ENCODE results near the gene ROR2. TPM values are rescaled to one million over a fixed set of nuclear protein-coding genes. Genes with fewer than 3 reads are reported as not detected.
"Not testable (repeated sequence)": the region's sequence is repeated elsewhere in the genome, so short reads cannot be mapped to it uniquely, and the experiment has no call there.

The ROR2 gene
- total and polyA plus RNA-seq, 2 of the 8 experiments (the other 6 are each of a cell fraction or from before 2014, with no cell fraction given), result 2.7 to 4.3 TPM

DNA sequence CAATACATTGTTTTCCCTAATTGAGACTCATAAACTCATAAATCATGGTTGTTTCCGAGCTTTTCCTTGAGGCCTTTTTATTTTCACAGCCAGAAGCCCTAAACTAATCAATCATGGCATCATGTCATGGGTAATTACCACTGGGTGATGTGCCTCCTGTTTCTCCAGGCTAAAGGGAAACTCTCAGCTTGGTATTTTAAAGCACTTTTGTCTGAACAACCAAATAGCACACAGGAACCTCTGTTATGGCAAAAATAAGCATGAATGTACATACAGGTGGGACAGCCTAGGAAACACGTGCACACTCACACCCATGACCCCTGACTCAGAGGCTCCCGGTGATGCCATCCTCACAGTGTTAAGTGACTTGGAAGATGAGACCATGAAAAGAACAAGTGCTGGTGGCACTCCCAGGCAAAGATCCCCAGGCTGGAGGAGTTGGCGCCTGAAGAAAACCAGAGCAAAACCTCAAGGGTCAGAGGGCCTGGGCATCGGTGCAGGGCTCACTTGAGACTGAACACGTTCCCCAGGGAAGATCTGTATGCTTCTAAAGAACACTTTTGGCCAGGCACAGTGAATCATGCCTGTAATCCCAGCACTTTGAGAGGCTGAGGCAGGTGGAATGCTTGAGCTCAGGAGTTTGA lies 154.3 kb downstream of the ROR2 start (continued):
- TF ChIP-seq, protein P1, sequence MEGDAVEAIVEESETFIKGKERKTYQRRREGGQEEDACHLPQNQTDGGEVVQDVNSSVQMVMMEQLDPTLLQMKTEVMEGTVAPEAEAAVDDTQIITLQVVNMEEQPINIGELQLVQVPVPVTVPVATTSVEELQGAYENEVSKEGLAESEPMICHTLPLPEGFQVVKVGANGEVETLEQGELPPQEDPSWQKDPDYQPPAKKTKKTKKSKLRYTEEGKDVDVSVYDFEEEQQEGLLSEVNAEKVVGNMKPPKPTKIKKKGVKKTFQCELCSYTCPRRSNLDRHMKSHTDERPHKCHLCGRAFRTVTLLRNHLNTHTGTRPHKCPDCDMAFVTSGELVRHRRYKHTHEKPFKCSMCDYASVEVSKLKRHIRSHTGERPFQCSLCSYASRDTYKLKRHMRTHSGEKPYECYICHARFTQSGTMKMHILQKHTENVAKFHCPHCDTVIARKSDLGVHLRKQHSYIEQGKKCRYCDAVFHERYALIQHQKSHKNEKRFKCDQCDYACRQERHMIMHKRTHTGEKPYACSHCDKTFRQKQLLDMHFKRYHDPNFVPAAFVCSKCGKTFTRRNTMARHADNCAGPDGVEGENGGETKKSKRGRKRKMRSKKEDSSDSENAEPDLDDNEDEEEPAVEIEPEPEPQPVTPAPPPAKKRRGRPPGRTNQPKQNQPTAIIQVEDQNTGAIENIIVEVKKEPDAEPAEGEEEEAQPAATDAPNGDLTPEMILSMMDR (IDR thresholded peaks at IDR 0.05; ENCODE audit: control extremely low read depth in 1 of 3, insufficient read depth in 1 of 3, low read depth in 1 of 3, low read length in 3 of 3), result no peak

DNA sequence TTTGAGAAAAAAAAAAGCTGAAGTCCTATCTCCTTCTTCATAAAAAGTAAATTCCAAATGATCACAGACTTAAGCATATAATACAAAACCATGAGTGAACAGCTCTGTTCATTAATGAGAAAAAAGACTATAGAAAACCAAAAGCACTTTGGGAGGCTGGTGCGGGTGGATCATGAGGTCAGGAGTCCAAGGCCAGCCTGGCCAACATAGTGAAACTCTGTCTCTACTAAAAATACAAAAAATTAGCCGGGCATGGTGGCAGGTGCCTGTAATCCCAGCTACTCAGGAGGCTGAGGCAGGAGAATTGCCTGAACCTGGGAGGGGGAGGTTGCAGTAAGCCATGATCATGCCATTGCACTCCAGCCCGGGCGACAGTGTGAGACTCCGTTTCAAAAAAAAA lies 156.7 kb downstream of the ROR2 start:
- H2AK5ac ChIP-seq (ENCODE audit: low read depth, low read length); H3K14ac ChIP-seq (ENCODE audit: insufficient read length); DNase-seq (ENCODE audit: low read depth in 1 of 2, low spot score in 2 of 2); H2BK120ac ChIP-seq (replicated peaks; ENCODE audit: low read depth, low read length); FAIRE-seq; H3K4me2 ChIP-seq (ENCODE audit: insufficient read depth in 1 of 2, low read depth in 2 of 2, low read length in 2 of 2); H2BK20ac ChIP-seq (ENCODE audit: low read length); H3K27me3 ChIP-seq (replicated peaks in 1 of 4; ENCODE audit: control insufficient read depth in 3 of 4, extremely low read depth in 1 of 4, insufficient read depth in 3 of 4, low read length in 3 of 4); H3K9ac ChIP-seq (replicated peaks in 1 of 4; ENCODE audit: extremely low read depth in 1 of 4, low read depth in 3 of 4, low read length in 3 of 4); H3K4ac ChIP-seq (replicated peaks; ENCODE audit: insufficient read length, low read depth, low read length); H3K79me1 ChIP-seq (ENCODE audit: low read depth, low read length); H4K8ac ChIP-seq (ENCODE audit: extremely low read depth, insufficient read depth, low read length); H3K56ac ChIP-seq (replicated peaks; ENCODE audit: insufficient read length, low read depth, low read length); H3K23ac ChIP-seq (ENCODE audit: insufficient read length); H3K4me1 ChIP-seq (replicated peaks in 1 of 4; ENCODE audit: control insufficient read depth in 3 of 4, insufficient read depth in 4 of 4, low read length in 3 of 4); H3K23me2 ChIP-seq (ENCODE audit: low read depth, low read length); POLR2A ChIA-PET (ENCODE audit: partially characterized antibody); H4K20me1 ChIP-seq (replicated peaks in 1 of 2; ENCODE audit: control insufficient read depth in 1 of 2, insufficient read depth in 2 of 2, low read length in 2 of 2); H3K36me3 ChIP-seq (ENCODE audit: control insufficient read depth in 2 of 4, insufficient read depth in 4 of 4, low read length in 3 of 4); H4K91ac ChIP-seq (replicated peaks; ENCODE audit: insufficient read length, low read length); H3K27ac ChIP-seq (ENCODE audit: low read depth, low read length); H2BK15ac ChIP-seq (ENCODE audit: low read length); H2BK12ac ChIP-seq (ENCODE audit: low read depth, low read length); H2AFZ ChIP-seq (ENCODE audit: low read length); H3K18ac ChIP-seq (ENCODE audit: extremely low read depth, low read length); H3K79me2 ChIP-seq (ENCODE audit: control insufficient read depth in 1 of 2, insufficient read depth in 2 of 2, low read length in 2 of 2); H3K4me3 ChIP-seq (ENCODE audit: extremely low read depth in 1 of 4, insufficient read depth in 2 of 4, low read depth in 3 of 4, low read length in 4 of 4); H4K5ac ChIP-seq (ENCODE audit: insufficient read length, low read depth, low read length); H3K9me3 ChIP-seq (ENCODE audit: insufficient read depth in 2 of 2, low read depth in 1 of 2, low read length in 1 of 2); H2BK5ac ChIP-seq (ENCODE audit: low read depth, low read length): not testable (repeated sequence)
- CTCF ChIA-PET (ENCODE audit: partially characterized antibody), result interaction anchor here (0.9 to 3.6 kb wide), 3 partner anchors 17 to 186 kb away, joined by 3 to 13 read pairs (median 3); no protein-coding TSS in a partner anchor
- WGBS, 2 experiments (ENCODE audit: extremely low coverage in 1 of 2, insufficient coverage in 1 of 2, insufficient read length in 1 of 2, insufficient replicate concordance in 2 of 2, low coverage in 1 of 2, low lambda C conversion rate in 2 of 2, missing lambda C conversion rate in 1 of 2), result 81% methylated on average over 2 of the region's 5 CpGs; no CpG with 5 or more reads in 1 of the 2 experiments

Measured in H1 (cell line).